Ovary (tissue), 3 donors: ENCODE data around the gene TNRC6B.

Source experiments
- CTCF ChIP-seq, 3 donors: fragments of 450-650 bp in 2 of 3; fragments of 200-600 bp in 1 of 3; IDR thresholded peaks; one replicate each; pipeline versions ENCODE4 v1.5.1 to v1.8.0; 2016 to 2022; ENCODE audit warnings: antibody characterized with exemption in 3 of 3, mild to moderate bottlenecking in 1 of 3
- POLR2A ChIP-seq: fragments of 450-650 bp; IDR thresholded peaks from one replicate; pipeline ENCODE4 v1.6.1; 2017; ENCODE audit warnings: antibody characterized with exemption, mild to moderate bottlenecking, moderate library complexity
- donor health status: DM: no; HTN: no; CAD: no.

GRCh38 chr22:40196628-40197360, 19.1 kb downstream of the TNRC6B start:
- no peak for TF ChIP-seq CTCF (IDR thresholded peaks at IDR 0.05)
- no peak for TF ChIP-seq POLR2A
